CD4-positive, alpha-beta T cell treated with Interleukin-6 at 100 ng/mL for 8 hours (primary cell): Measurements from ENCODE around the gene MRPL57.
"Not testable (repeated sequence)": the region's sequence is repeated elsewhere in the genome, so short reads cannot be mapped to it uniquely, and the experiment has no call there.

Experiments used
- DNase-seq: peaks from one replicate; pipeline ENCODE4 v3.0.0-alpha.2; 2020; ENCODE audit warnings: mixed read lengths, low spot score

Gene MRPL57

GRCh38 chr13:21197606-21198225 lies 21.3 kb downstream of the MRPL57 start:
- DNase-seq = not testable (repeated sequence)

GRCh38 chr13:21198391-21198790 lies 21.9 kb downstream of the MRPL57 start:
- not testable (repeated sequence) for DNase-seq

GRCh38 chr13:21201456-21202190 lies 25.2 kb downstream of the MRPL57 start:
- not testable (repeated sequence) for DNase-seq

- DNase-seq = no peak
Measured at GRCh38 chr13:21202767-21203531, 26.5 kb downstream of the MRPL57 start.

GRCh38 chr13:21208652-21209154 lies 32.2 kb downstream of the MRPL57 start:
- no peak for DNase-seq

GRCh38 chr13:21212138-21212775 lies 35.8 kb downstream of the MRPL57 start:
- DNase-seq = no peak

- not testable (repeated sequence) for DNase-seq
Measured at GRCh38 chr13:21215419-21215818, 39.0 kb downstream of the MRPL57 start.

- DNase-seq = no peak
Measured at GRCh38 chr13:21216332-21216731, 39.9 kb downstream of the MRPL57 start.

- DNase-seq = no peak
Measured at GRCh38 chr13:21218351-21219035, 42.0 kb downstream of the MRPL57 start.

- DNase-seq = no peak
Measured at GRCh38 chr13:21219036-21219381, 42.6 kb downstream of the MRPL57 start.

- DNase-seq = not testable (repeated sequence)
Measured at GRCh38 chr13:21219716-21220115, 43.3 kb downstream of the MRPL57 start.

GRCh38 chr13:21221268-21221667 lies 44.8 kb downstream of the MRPL57 start:
- no peak for DNase-seq

- no peak for DNase-seq
Measured at GRCh38 chr13:21225082-21225481, 48.6 kb downstream of the MRPL57 start.

- no peak for DNase-seq
Measured at GRCh38 chr13:21225841-21226581, 49.6 kb downstream of the MRPL57 start.

- no peak for DNase-seq
Measured at GRCh38 chr13:21227917-21228316, 51.5 kb downstream of the MRPL57 start.
